Activated B cell treated with CpG ODN at 0.5 μM for 24 hours (primary cell): Measurements from ENCODE around the gene MYLK2. TPM values are rescaled to one million over a fixed set of nuclear protein-coding genes. Genes with fewer than 3 reads are reported as not detected.
"Not testable (repeated sequence)": the region's sequence is repeated elsewhere in the genome, so short reads cannot be mapped to it uniquely, and the experiment has no call there.

Experiments
- ATAC-seq: fragments of 200-7000 bp; cut with Tn5 transposase; one replicate; pipeline ENCODE4 v1.10.0; 2021; ENCODE audit warnings: low read depth, mild to moderate bottlenecking, moderate library complexity
- CTCF ChIA-PET: fragments of 350-600 bp; sonication (Branson Sonifier 250); formaldehyde crosslinking; loops from one replicate; lab custom pipeline; 2021; ENCODE audit warnings: antibody characterized with exemption; lab: Charles Lee
- POLR2A ChIA-PET: fragments of 350-600 bp; sonication (Branson Sonifier 250); formaldehyde crosslinking; loops from one replicate; lab custom pipeline; 2021; ENCODE audit warnings: antibody characterized with exemption; lab: Charles Lee
- DNase-seq: peaks from one replicate; pipeline ENCODE4 v3.0.0; 2022
- H3K27ac Mint-ChIP-seq: one replicate; pipeline ENCODE4 v1.8.0; 2020; ENCODE audit warnings: mixed read lengths
- H3K27me3 Mint-ChIP-seq: one replicate; pipeline ENCODE4 v1.8.0; 2021; ENCODE audit warnings: mixed read lengths
- H3K36me3 Mint-ChIP-seq: one replicate; pipeline ENCODE4 v1.8.0; 2021; ENCODE audit warnings: low read depth, mixed read lengths
- H3K4me1 Mint-ChIP-seq: one replicate; pipeline ENCODE4 v1.8.0; 2021; ENCODE audit warnings: mixed read lengths
- H3K4me3 Mint-ChIP-seq: one replicate; pipeline ENCODE4 v1.8.0; 2020; ENCODE audit warnings: mild to moderate bottlenecking, mixed read lengths
- H3K9me3 Mint-ChIP-seq: one replicate; pipeline ENCODE4 v1.8.0; 2020; ENCODE audit warnings: mixed read lengths
- CTCF ChIP-seq: fragments of 200-600 bp; IDR thresholded peaks from one replicate; pipeline ENCODE4 v1.8.0; 2022; ENCODE audit warnings: antibody characterized with exemption, mild to moderate bottlenecking
- intact Hi-C: fragments of 100-400 bp; cut with micrococcal nuclease; formaldehyde crosslinking; loops from one replicate; pipeline ENCODE4 v1.15.1; 2024
- total RNA-seq: library from RNA; stranded (reverse); gene quantifications from 2 replicates; pipeline ENCODE4 v1.2.3, GENCODE V29; 2022

The MYLK2 gene
- total RNA-seq, 1 donor from 2014 or later = not detected

GRCh38 chr20:31809661-31810060, 9.5 kb upstream of the MYLK2 start:
- intact Hi-C loops = no loop called here
- no peak for DNase-seq
- no peaks in the 10 kb centered on the region for H3K9me3 Mint-ChIP-seq
- POLR2A ChIA-PET = no interaction called here
- no peak for TF ChIP-seq CTCF
- no peak for ATAC-seq
- peaks cover 20% of the 10 kb centered on the region for H3K4me1 Mint-ChIP-seq
- no peak overlapping the region for H3K4me3 Mint-ChIP-seq
- CTCF ChIA-PET = no interaction called here
- H3K27ac Mint-ChIP-seq = no peak overlapping the region
- no peaks in the 10 kb centered on the region for H3K27me3 Mint-ChIP-seq
- no peaks in the 10 kb centered on the region for H3K36me3 Mint-ChIP-seq

- CTCF ChIA-PET = no interaction called here
- DNase-seq = no peak
- intact Hi-C loops = no loop called here
- no peak for ATAC-seq
- no peaks in the 10 kb centered on the region for H3K9me3 Mint-ChIP-seq
- no peak for TF ChIP-seq CTCF
- H3K36me3 Mint-ChIP-seq = no peaks in the 10 kb centered on the region
- no peak overlapping the region for H3K4me3 Mint-ChIP-seq
- POLR2A ChIA-PET = no interaction called here
- peaks cover 17% of the 10 kb centered on the region for H3K4me1 Mint-ChIP-seq
- no peaks in the 10 kb centered on the region for H3K27me3 Mint-ChIP-seq
- no peak overlapping the region for H3K27ac Mint-ChIP-seq
Observed at GRCh38 chr20:31811198-31811597, 8.0 kb upstream of the MYLK2 start.

DNA sequence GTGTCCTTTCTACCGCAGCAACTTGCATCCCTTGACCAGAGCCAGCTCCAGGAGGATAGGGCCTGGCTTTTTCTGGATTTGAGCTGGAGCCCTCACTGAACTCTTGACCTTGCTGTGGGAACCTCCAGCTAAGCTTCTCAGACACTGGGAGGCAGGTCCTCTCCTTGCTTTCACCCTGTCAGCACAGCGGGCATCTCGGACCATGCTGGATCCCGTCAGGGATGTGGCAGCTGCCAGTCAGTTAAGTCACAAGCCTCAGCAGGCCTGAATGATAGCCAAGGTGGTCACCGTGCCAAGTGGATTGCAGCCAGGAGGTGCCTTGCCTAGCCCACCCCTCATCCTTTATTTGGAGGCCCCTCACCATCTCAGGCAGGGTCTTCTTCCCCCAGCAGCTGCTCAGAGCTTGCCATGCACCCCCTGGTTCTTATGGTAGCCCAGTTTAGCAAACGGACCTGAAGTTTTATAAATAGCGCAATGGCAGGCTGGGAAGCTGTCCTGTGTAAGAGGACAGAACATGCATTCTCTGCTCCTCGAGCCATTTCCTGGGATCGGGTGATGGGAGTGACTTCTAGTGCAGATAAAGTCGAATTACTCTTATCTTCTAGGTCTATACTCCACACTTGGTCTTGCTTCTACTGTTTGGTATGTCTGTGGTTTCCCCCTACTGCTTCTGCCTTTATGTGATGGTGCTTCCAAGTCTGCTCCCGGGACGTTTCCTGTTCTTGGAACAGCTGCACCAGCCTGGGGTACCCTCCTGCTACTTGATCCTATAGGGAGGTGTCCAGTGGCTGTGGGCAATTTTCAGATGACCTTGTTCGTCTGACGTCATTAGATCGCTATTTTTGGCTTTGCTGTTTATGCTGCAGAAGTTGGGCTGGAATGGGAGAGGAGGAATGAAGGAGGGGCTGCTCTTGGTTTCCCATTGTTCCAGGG, 7.1 kb upstream of the MYLK2 start:
- no peak for DNase-seq
- Mint-ChIP-seq H3K27me3 (no peaks in the 10 kb centered on the region), H3K4me3 (no peak overlapping the region), H3K36me3 (no peaks in the 10 kb centered on the region), H3K9me3 (no peaks in the 10 kb centered on the region), H3K4me1 (peaks cover 8% of the 10 kb centered on the region), H3K27ac (no peak overlapping the region)
- CTCF ChIA-PET = no interaction called here
- POLR2A ChIA-PET = no interaction called here
- ATAC-seq = no peak
- TF ChIP-seq CTCF = no peak
- intact Hi-C loops = no loop called here

- H3K27ac Mint-ChIP-seq = no peak overlapping the region
- no peaks in the 10 kb centered on the region for H3K36me3 Mint-ChIP-seq
- intact Hi-C loops = no loop called here
- no peak for TF ChIP-seq CTCF
- H3K4me1 Mint-ChIP-seq = peaks cover 4% of the 10 kb centered on the region
- H3K27me3 Mint-ChIP-seq = no peaks in the 10 kb centered on the region
- ATAC-seq (no peak), DNase-seq (no peak)
- H3K4me3 Mint-ChIP-seq = no peak overlapping the region
- POLR2A ChIA-PET = no interaction called here
- no peaks in the 10 kb centered on the region for H3K9me3 Mint-ChIP-seq
- CTCF ChIA-PET = interaction anchor here (1.4 kb wide), 2 partner anchors 9 to 16 kb away, joined by 3 to 6 read pairs; no protein-coding TSS in a partner anchor
Observed at GRCh38 chr20:31813611-31814010, 5.5 kb upstream of the MYLK2 start.

DNA sequence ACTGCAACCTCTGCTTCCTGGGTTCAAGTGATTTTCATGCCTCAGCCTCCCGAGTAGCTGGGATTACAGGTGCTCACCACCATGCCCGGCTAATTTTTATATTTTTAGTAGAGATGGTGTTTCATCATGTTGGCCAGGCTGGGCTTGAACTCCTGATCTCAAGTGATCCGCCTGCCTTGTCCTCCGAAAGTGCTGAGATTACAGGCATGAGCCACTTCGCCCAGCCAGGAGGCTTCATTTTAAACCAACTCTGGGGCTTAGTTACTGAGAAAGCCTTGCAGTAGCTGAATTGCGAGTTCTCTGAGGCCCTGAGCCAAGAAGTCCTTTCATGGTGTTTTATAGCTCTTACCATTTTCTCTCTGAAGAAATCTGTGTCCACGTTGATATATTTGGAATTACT, 5.0 kb upstream of the MYLK2 start:
- DNase-seq, H3K27ac Mint-ChIP-seq, H3K9me3 Mint-ChIP-seq, H3K36me3 Mint-ChIP-seq, H3K4me1 Mint-ChIP-seq, intact Hi-C loops, H3K4me3 Mint-ChIP-seq, ATAC-seq, H3K27me3 Mint-ChIP-seq, POLR2A ChIA-PET: not testable (repeated sequence)
- CTCF ChIA-PET = interaction anchor here (1.4 kb wide), 2 partner anchors 9 to 16 kb away, joined by 3 to 6 read pairs; no protein-coding TSS in a partner anchor
